GM10847 (cell line): ENCODE measurements around the gene ZNF236.

ENCODE experiments used
- POLR2A ChIP-seq: IDR thresholded peaks from 2 replicates; pipeline ENCODE4 v1.6.1; 2011; ENCODE audit not compliant: insufficient read length; ENCODE audit errors: extremely low read depth

Gene ZNF236

DNA sequence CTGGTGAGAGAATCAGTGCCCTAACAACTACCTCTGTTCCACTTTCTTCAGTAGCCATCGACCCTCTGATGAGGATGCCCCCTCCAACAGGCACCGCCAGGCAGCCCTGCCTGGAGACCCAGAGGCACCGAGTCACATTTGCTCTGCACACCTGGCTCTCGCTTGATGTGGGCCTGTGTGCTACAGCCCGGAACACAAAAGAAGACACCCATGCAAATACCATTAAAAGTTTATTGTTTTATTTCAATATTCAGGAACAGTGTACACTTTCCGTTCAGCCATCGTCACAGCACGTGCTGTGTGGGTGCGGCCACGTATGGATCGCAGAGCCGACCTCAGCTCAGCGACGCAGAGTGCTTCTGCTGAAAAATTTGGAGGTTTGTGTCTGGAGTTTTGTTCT, 156.3 kb downstream of the ZNF236 start:
- no peak for TF ChIP-seq POLR2A

DNA sequence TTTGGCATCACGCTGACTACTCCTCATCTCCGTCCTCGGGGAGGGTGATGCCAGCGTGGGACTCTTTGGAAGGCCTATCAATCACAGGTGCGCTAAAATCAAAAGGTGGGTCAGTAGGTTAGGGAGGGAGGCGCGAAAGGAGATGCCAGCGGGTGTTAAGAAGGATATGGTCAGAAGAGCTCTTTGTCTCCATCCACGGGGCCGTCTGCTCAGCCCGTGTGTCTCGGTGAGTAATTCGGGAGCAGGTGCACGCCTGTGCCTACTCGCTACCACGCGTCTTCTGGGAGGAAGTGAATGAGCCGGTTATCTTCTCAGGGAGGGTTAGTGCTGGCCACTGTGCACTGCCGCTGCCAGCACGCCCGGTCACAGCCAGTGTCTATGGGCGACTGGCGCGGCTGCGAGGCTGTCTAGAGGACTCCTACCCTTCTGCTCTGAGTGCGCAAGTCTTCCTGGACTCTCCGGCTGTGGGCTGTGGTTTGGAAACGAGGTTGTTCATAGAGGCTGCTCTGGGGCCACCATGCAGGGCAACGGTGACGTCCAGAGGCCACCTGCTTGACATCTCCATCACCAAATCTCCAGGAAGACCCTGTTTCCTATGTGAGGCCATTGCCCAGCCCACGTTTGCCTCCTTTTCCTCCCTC, 156.9 kb downstream of the ZNF236 start:
- no peak for TF ChIP-seq POLR2A

DNA sequence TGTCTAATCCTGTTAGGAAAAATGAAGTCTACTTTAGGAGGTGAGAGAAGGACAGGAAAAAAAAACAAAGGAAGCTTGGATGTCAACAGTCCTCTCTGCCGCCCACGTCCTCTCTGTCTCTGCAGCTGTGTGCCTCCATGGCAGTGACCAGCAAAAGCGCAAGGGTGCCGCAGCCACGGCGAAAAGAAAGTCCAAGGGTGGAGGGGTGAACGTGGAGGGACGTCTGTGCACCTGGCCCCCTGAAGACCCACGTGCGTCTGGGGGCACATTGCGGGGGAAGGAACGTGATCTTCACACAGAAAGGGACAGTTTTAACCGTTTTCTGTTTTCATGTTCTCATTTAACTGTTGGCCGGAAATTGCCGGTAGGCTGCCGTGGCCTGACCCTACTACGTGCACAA, 157.5 kb downstream of the ZNF236 start:
- TF ChIP-seq POLR2A = no peak

DNA sequence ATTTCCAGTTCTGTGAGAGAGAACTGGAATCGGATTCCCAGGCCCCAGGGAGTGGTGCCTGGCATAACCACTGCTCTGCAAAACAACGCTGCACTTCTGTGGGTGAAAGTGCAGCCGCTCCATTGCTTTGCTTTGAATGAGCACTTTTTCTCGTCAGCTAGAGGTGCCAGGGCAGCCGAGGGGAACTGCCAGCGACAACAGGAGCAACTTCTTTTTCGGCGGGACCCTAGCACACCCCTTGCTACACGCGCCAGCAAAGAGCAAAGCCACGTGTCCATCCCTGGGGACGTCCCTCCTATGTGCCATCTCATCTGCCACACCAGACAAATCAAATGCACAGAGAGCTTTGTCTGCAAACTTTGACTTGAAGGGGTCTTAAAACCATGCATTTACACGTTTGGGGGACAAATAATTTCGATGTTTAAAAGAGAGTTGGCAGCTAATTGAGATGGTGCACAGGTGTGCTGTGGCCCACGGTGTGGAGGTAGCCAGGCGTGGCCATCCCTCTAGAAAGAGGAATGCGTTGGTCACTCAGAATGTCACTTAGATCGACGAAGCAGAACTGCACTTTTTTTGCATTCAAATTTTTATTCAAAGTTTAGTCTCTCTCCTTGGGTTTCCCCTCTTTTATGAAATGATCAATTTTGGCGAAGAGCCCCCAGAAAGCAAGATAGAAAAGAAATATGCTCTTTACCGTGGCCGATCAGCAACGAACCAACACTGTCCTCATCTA, 158.5 kb downstream of the ZNF236 start:
- no peak for TF ChIP-seq POLR2A

DNA sequence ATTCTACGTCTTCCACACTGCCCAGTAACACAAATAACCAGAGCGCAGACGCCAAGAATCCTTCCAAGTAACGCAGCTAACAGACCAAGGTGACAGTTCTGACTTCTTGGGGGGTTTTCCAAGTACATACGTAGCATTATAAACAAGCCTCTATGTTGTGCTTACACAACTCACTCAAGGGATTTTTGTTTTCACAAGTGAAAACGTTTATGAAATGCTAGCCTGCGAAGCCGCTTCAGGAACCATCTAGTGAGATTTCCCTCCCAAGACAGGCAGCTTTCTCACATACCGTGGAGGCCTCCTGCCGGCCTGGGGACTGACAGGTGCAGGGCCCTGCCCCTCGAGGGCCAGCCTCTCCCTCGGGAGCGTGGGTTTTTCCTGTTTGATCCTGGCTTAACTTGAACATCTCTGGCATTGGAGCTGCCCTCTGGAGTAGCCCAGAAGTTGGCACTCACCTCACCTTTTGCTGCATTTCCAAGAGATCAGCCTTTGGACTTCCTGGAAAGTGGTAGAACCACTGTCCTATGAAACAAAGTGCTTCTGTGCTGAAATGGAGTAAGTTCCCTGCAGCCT, 159.1 kb downstream of the ZNF236 start:
- TF ChIP-seq POLR2A = no peak

DNA sequence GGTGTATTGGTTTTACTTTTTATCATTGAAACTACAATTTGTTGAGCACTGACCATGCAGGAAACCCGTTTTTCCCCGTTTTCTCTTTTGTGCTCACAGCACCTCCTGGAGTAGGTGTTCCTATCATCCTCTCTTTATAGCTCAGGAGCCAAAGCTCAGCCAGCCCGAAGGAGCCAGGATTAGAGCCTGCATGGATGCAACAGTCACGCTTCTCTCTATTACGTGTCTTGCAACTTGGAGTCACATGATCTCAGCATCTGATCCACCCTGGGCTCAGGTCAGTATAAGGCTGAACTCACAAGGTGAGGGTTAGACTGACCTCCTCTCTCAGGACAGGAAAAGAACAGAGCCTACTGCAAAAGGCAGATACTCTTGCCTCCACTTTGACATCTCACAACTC, 159.7 kb downstream of the ZNF236 start:
- TF ChIP-seq POLR2A = no peak

- TF ChIP-seq POLR2A = no peak
Observed at GRCh38 chr18:76982841-76983583, 160.7 kb downstream of the ZNF236 start.

- no peak for TF ChIP-seq POLR2A
Observed at GRCh38 chr18:76983613-76984051, 161.3 kb downstream of the ZNF236 start.

DNA sequence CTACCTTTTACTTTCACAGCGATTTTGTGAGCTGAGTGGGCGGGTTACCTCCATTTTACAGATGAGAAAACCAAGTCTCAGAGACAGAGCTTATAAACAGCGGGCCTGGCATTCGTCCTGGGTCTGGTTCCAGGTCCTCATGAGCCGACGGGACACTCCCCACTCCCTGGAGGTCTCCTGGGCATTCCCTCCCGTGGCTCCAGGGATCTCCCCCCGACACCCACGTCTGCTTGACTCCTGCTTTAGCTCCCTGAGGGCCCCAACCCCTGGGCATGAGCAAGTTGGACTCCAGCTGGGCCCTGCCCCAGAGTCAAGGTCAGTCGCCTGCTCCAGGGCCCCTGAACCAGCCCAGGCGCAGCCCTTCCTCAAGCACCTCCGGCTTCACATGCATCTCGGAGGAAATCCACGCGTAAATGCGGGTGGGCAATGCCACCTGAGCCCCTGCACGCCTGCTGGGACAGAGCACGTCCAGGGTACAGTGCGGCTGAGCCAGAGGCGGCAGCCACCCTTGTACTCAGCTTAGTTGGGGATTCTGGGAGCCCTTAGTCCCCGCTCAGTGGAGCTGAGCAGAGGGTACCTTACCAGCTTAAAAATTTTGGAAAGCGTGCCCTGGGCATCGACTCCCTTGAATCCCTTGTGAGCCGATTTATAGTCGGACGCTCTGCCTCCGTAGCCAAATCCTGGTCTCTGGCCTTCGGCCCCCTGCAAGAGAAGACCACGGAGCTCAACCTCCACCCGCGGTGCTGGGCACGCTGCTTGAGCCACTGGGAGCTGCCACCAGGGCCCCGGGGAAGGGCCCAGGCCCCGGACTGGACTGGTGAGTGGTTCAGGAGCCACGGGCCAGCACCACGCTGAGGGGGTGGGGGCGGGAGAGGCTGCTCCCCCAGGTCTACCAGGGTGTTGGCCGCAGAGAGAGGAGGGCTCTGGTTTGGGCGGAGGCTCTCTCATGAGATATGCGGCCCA, 162.1 kb downstream of the ZNF236 start:
- no peak for TF ChIP-seq POLR2A

DNA sequence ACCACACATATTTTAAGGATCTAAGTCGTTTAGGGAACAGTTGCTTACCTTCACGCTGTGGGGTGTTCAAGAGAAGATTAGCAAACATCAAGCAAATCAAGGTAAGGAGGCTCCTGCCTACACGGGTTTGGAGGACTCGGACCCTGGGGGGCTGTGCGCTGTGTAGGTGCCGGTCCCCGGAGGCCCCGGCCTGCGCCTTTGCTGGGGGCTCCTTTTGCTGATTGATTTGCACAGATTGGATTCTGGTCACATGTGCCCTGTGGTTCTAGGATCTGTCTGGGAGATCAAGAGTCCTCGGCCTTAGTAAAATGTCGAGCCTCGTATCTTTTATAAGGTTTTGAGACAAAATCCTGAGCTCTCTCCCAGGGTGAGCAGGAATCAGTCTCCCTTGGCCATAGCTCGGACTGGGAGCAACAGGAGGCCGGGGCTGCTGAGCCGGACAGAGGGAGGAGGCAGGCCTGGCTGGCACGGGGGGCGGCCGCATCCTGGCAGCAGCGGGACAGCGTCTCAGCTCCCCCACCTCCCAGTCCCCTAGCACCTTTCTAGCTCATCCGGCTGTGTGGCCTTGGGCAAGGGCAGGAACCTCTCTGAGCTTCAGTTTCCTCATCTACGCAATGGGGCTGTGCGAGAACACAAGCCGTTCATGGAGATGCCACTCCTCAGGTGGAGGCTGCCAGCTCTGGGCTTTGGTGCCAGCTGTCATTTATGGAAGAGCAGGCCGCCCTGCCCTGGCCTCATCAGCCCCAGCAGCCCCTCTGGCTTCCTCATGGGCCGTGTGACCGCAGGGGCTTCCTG, 163.0 kb downstream of the ZNF236 start:
- no peak for TF ChIP-seq POLR2A

GRCh38 chr18:76985951-76986236, 163.5 kb downstream of the ZNF236 start:
- no peak for TF ChIP-seq POLR2A

DNA sequence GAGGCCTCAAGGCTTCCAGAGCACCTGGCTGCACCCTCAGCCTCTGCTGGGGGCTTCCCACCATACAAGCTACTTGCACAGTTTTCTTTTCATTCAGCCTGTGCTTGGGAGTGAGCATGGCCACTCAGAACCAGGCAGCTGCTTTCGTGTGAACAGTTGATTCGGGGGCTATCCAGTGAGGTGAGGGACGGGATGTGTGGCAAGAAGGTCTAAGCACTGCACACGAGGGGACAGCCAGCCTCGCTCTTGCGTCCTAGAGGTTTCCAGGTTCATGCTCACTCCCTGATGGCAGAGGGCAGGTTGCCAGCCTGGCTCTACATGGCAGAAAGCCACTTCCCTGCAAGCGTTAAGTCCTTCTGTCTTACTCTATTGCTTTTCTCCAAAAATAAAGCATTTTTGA, 164.0 kb downstream of the ZNF236 start:
- no peak for TF ChIP-seq POLR2A

DNA sequence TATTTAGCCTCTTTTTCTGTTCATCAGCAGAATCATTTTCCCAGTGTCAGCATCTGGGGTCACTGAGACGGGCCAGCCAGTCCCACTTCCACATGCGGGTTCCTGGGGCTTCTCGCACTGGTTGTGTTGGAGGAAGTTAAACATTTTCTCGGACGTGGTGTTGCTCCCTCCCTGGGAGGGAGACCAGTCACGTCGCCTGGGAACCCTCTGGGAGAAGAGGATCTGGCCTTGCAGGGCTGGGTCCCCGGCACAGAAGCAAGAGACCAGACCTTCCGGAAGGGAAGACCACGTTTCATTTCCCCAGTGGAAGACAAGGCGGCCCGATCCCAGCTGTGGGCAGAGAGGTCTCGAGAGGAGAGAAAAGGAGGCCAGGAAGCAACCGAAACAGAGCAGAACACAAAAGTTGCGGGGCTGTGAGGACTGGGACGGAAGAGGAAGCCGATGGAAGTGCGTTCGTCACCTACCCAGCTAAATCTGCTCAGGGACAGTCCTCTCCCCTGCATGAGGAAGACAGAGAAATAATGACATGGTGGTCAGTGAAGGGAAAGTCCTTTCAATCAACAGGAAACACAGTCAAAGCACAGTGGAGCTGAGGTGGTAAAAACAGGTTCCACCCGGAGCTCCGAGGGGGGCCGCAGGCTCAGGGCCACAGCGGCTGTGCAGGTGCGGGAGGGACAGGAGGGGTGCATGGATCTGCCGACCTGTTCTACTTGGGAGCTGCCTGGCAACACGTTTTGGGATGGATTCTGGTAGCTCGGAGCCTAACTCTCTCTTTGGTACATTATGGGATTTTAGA, 165.9 kb downstream of the ZNF236 start:
- no peak for TF ChIP-seq POLR2A
